Dendritic cell treated with granulocyte-macrophage colony-stimulating factor and Interleukin-4, amounts not matched to agents 40 ng/mL and 50 ng/mL, for 4 days (primary cell): Measurements from ENCODE around the gene MREG.
"Not testable (repeated sequence)": the region's sequence is repeated elsewhere in the genome, so short reads cannot be mapped to it uniquely, and the experiment has no call there.

Source experiments
- H3K27ac Mint-ChIP-seq: one replicate; pipeline ENCODE4 v1.8.0; 2022; ENCODE audit warnings: mild to moderate bottlenecking, mixed read lengths
- H3K27me3 Mint-ChIP-seq: one replicate; pipeline ENCODE4 v1.8.0; 2022; ENCODE audit warnings: mild to moderate bottlenecking, mixed read lengths
- H3K36me3 Mint-ChIP-seq: one replicate; pipeline ENCODE4 v1.8.0; 2022; ENCODE audit warnings: low read depth, mixed read lengths
- H3K4me1 Mint-ChIP-seq: one replicate; pipeline ENCODE4 v1.8.0; 2022; ENCODE audit warnings: low read depth, mixed read lengths
- H3K4me3 Mint-ChIP-seq: one replicate; pipeline ENCODE4 v1.8.0; 2022; ENCODE audit warnings: mild to moderate bottlenecking, moderate library complexity, mixed read lengths
- H3K9me3 Mint-ChIP-seq: one replicate; pipeline ENCODE4 v1.8.0; 2022; ENCODE audit warnings: mixed read lengths
- intact Hi-C: fragments of 100-400 bp; cut with micrococcal nuclease; formaldehyde crosslinking; loops from one replicate; pipeline ENCODE4 v1.15.0; 2022

Gene MREG

GRCh38 chr2:215988556-215989207 is 24.7 kb downstream of the MREG start:
- peaks cover 47% of the 10 kb centered on the region for H3K9me3 Mint-ChIP-seq
- peaks cover 10% of the 10 kb centered on the region for H3K4me1 Mint-ChIP-seq
- intact Hi-C loops, H3K27me3 Mint-ChIP-seq, H3K27ac Mint-ChIP-seq, H3K4me3 Mint-ChIP-seq: not testable (repeated sequence)
- peaks cover 57% of the 10 kb centered on the region for H3K36me3 Mint-ChIP-seq

- Mint-ChIP-seq H3K9me3 (peaks cover 41% of the 10 kb centered on the region), H3K27ac (no peak overlapping the region), H3K36me3 (peaks cover 39% of the 10 kb centered on the region), H3K4me1 (peaks cover 26% of the 10 kb centered on the region), H3K27me3 (no peaks in the 10 kb centered on the region), H3K4me3 (no peak overlapping the region)
- intact Hi-C loops, result no loop called here
Observed at GRCh38 chr2:215985257-215985656, 28.1 kb downstream of the MREG start.

GRCh38 chr2:215984661-215985060 is 28.7 kb downstream of the MREG start:
- Mint-ChIP-seq H3K27me3 (no peaks in the 10 kb centered on the region), H3K9me3 (peaks cover 36% of the 10 kb centered on the region), H3K27ac (no peak overlapping the region), H3K4me3 (no peak overlapping the region), H3K36me3 (peaks cover 35% of the 10 kb centered on the region), H3K4me1 (peaks cover 28% of the 10 kb centered on the region)
- intact Hi-C loops, result no loop called here

- intact Hi-C loops, result no loop called here
- no peak overlapping the region for H3K4me3 Mint-ChIP-seq
- H3K9me3 Mint-ChIP-seq, result peaks cover 27% of the 10 kb centered on the region
- H3K27me3 Mint-ChIP-seq, result no peaks in the 10 kb centered on the region
- H3K27ac Mint-ChIP-seq, result no peak overlapping the region
- H3K36me3 Mint-ChIP-seq, result peaks cover 26% of the 10 kb centered on the region
- peaks cover 28% of the 10 kb centered on the region for H3K4me1 Mint-ChIP-seq
Observed at GRCh38 chr2:215983581-215984351, 29.6 kb downstream of the MREG start.

GRCh38 chr2:215982465-215982875 is 30.9 kb downstream of the MREG start:
- Mint-ChIP-seq H3K27ac (no peak overlapping the region), H3K4me1 (peaks cover 35% of the 10 kb centered on the region), H3K36me3 (peaks cover 24% of the 10 kb centered on the region), H3K4me3 (no peak overlapping the region), H3K27me3 (no peaks in the 10 kb centered on the region), H3K9me3 (peaks cover 27% of the 10 kb centered on the region)
- intact Hi-C loops, result no loop called here

GRCh38 chr2:215981115-215981514 is 32.2 kb downstream of the MREG start:
- Mint-ChIP-seq H3K4me1 (peaks cover 40% of the 10 kb centered on the region), H3K27ac (no peak overlapping the region), H3K9me3 (peaks cover 19% of the 10 kb centered on the region), H3K4me3 (no peak overlapping the region), H3K27me3 (no peaks in the 10 kb centered on the region), H3K36me3 (peaks cover 17% of the 10 kb centered on the region)
- intact Hi-C loops, result no loop called here

GRCh38 chr2:215979620-215980019 is 33.7 kb downstream of the MREG start:
- Mint-ChIP-seq H3K27ac (no peak overlapping the region), H3K36me3 (peaks cover 17% of the 10 kb centered on the region), H3K9me3 (peaks cover 19% of the 10 kb centered on the region), H3K4me1 (peaks cover 44% of the 10 kb centered on the region), H3K27me3 (no peaks in the 10 kb centered on the region), H3K4me3 (no peak overlapping the region)
- intact Hi-C loops, result no loop called here

GRCh38 chr2:215974700-215975429 is 38.5 kb downstream of the MREG start:
- intact Hi-C loops, result no loop called here
- Mint-ChIP-seq H3K27ac (no peak overlapping the region), H3K4me3 (no peak overlapping the region), H3K27me3 (no peaks in the 10 kb centered on the region), H3K4me1 (peaks cover 42% of the 10 kb centered on the region), H3K9me3 (peaks cover 8% of the 10 kb centered on the region), H3K36me3 (peaks cover 28% of the 10 kb centered on the region)

GRCh38 chr2:215973954-215974699 is 39.2 kb downstream of the MREG start:
- no peak overlapping the region for H3K27ac Mint-ChIP-seq
- peaks cover 8% of the 10 kb centered on the region for H3K9me3 Mint-ChIP-seq
- H3K36me3 Mint-ChIP-seq, result peaks cover 28% of the 10 kb centered on the region
- H3K4me3 Mint-ChIP-seq, result no peak overlapping the region
- intact Hi-C loops, result no loop called here
- no peaks in the 10 kb centered on the region for H3K27me3 Mint-ChIP-seq
- H3K4me1 Mint-ChIP-seq, result peaks cover 42% of the 10 kb centered on the region

GRCh38 chr2:215973145-215973792 is 40.1 kb downstream of the MREG start:
- Mint-ChIP-seq H3K9me3 (peaks cover 8% of the 10 kb centered on the region), H3K4me1 (peaks cover 47% of the 10 kb centered on the region), H3K27me3 (no peaks in the 10 kb centered on the region), H3K27ac (no peak overlapping the region), H3K4me3 (no peak overlapping the region), H3K36me3 (peaks cover 28% of the 10 kb centered on the region)
- intact Hi-C loops, result no loop called here

- H3K36me3 Mint-ChIP-seq, result peaks cover 28% of the 10 kb centered on the region
- H3K4me1 Mint-ChIP-seq, result peaks cover 41% of the 10 kb centered on the region
- H3K27me3 Mint-ChIP-seq, result no peaks in the 10 kb centered on the region
- H3K9me3 Mint-ChIP-seq, result peaks cover 8% of the 10 kb centered on the region
- H3K27ac Mint-ChIP-seq, result no peak overlapping the region
- no peak overlapping the region for H3K4me3 Mint-ChIP-seq
- intact Hi-C loops, result no loop called here
Observed at GRCh38 chr2:215971671-215972070, 41.7 kb downstream of the MREG start.

GRCh38 chr2:215970894-215971293 is 42.5 kb downstream of the MREG start:
- not testable (repeated sequence) for H3K27ac Mint-ChIP-seq

GRCh38 chr2:215970425-215970824 is 42.9 kb downstream of the MREG start:
- Mint-ChIP-seq H3K4me3 (no peak overlapping the region), H3K4me1 (peaks cover 52% of the 10 kb centered on the region), H3K27ac (no peak overlapping the region), H3K36me3 (peaks cover 28% of the 10 kb centered on the region), H3K27me3 (no peaks in the 10 kb centered on the region), H3K9me3 (peaks cover 8% of the 10 kb centered on the region)
- intact Hi-C loops, result no loop called here

More at GRCh38 chr2:215970894-215971293, 42.5 kb downstream of the MREG start:
- Mint-ChIP-seq H3K4me1 (peaks cover 48% of the 10 kb centered on the region), H3K36me3 (peaks cover 28% of the 10 kb centered on the region)
- H3K27me3 Mint-ChIP-seq, intact Hi-C loops, H3K9me3 Mint-ChIP-seq, H3K4me3 Mint-ChIP-seq: not testable (repeated sequence)
